HG03432 (cell line): ENCODE results near the gene PREX1.

Experiments used
- ATAC-seq: cut with Tn5 transposase; IDR thresholded peaks from one replicate; pipeline ENCODE4 v1.9.1; 2021; ENCODE audit warnings: mild to moderate bottlenecking, moderate library complexity; ENCODE audit not compliant: unreplicated experiment

Gene PREX1

GRCh38 chr20:48826069-48826468 lies 1.7 kb downstream of the PREX1 start:
- no peak for ATAC-seq

DNA sequence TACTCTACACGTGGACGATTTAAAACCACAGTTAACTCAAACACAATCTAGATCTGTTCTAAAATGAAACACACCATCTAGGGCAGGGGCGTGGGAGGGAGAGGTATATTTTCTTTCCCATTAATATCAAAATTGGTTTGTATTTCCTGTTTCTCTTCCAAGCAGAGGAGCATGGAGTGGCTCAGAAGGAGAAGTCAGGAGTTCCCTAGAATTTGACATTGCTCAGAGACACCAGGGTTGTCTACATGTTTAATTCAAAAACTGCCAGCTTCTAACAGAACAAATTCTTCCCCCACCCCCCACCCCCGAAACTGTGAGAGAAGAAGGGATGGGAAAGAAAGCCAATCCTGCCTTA lies 2.3 kb downstream of the PREX1 start:
- no peak for ATAC-seq

- no peak for ATAC-seq
These were observed 2.8 kb downstream of the PREX1 start for GRCh38 chr20:48824830-48825565.

GRCh38 chr20:48823960-48824498 lies 3.8 kb downstream of the PREX1 start:
- peak; percentile 30 for ATAC-seq

GRCh38 chr20:48823476-48823875 lies 4.3 kb downstream of the PREX1 start:
- ATAC-seq = no peak

GRCh38 chr20:48822879-48823385 lies 4.9 kb downstream of the PREX1 start:
- no peak for ATAC-seq

DNA sequence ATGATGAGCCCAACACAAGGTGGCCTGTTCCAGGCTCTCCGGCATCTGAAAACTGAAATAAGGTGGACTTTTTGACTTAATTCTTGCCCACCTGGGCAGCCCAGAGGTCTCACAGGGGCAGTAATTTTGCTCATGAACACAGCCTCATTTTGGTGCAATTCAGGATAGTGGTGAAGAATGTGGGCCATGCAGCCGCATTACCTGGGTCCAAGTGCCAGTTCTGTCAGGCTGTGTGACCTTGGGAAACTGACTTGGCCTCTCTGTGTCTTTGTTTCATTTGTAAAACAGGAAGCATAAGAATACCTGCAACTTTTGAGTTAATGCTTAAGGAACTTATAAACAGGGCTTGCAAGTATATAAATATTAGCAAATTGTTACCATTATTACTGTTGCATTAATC lies 5.6 kb downstream of the PREX1 start:
- no peak for ATAC-seq

GRCh38 chr20:48821261-48821920 lies 6.4 kb downstream of the PREX1 start:
- no peak for ATAC-seq

GRCh38 chr20:48820649-48820973 lies 7.2 kb downstream of the PREX1 start:
- ATAC-seq = no peak

GRCh38 chr20:48819821-48820648 lies 7.8 kb downstream of the PREX1 start:
- ATAC-seq = no peak

DNA sequence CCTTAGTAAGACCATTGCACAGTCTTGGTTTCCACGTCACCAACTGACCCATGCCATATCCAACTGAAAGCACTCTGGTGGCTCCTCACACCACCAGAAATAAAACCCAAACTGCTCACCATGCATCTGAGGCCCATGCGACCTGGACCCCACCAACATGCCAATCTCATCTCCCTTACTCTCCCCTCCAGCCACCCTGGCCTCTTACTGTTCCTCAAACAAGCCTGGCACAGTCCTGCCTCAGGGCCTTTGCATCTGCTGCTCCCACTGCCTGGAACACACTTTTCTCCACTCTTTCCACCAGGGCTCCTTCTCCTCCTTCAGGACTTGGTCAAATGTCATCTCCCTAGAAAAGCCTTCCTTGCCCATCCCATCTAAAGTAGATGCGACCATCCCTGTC lies 8.7 kb downstream of the PREX1 start:
- ATAC-seq = no peak

GRCh38 chr20:48818481-48818987 lies 9.3 kb downstream of the PREX1 start:
- ATAC-seq = peak; percentile 41

- ATAC-seq = no peak
These were observed 9.8 kb downstream of the PREX1 start for GRCh38 chr20:48818031-48818370.

GRCh38 chr20:48817367-48818030 lies 10.3 kb downstream of the PREX1 start:
- no peak for ATAC-seq

DNA sequence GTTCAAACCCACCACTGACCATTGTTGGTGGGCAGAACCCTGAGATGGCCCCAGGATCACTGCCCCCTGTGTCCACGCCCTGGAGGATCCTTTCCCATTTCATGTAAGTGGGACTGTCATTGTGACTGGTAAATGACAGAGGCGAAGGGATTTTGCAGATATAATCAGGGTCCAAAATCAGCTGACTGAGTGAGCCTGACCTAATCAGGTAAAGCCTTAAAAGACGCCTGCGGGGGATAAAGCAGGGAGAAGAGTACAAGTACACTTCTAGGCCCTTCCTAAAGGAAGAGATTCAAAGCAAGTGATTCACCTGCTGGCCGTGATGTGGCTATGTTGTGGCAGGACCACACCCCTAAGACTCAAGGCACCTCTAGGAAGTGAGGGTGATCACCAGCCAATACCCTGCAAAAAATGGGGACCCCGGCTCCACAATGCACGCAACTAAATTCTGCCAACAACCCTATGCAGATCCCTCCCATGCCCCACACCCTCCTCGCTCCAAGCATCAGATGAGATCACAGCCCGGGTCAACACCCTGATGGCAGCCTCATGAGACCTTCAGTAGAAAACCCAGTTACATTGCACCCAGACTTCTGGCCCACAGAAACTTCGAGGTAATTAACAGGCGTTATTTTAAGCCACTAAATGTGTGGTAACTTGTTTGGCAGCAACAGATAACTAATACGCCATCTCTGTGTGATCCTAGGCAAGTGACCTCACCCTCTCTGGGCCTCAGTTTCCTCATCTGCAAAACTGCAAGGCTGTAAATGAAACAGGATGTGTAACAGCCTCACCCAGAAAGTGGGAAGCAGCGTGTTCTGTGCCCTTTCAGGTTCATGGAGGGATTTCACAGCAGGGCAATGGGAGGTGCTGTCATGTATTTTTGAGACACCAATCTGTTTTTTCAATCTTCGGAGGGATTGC lies 11.3 kb downstream of the PREX1 start:
- ATAC-seq = no peak

- no peak for ATAC-seq
These were observed 12.3 kb downstream of the PREX1 start for GRCh38 chr20:48815537-48815936.

- ATAC-seq = no peak
These were observed 13.2 kb downstream of the PREX1 start for GRCh38 chr20:48814633-48815032.

GRCh38 chr20:48813930-48814546 lies 13.8 kb downstream of the PREX1 start:
- ATAC-seq = no peak

DNA sequence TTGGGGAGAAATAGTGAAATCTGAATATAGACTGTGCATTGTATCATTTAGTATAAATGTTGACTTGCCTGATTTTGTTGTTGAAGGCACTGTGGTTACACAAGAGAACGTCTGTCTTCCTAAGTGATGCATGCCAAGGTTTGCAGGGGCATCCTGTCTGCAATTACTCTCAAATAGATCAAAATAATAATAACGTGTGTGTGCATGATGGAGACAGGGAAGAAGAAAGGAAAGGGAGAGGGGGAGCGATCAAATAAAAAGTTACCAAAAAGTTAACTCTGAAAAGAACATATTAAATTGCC lies 14.4 kb downstream of the PREX1 start:
- no peak for ATAC-seq
